ENCODE measurements around the gene REEP1.

REEP1 gene

GRCh38 chr2:86243950-86244733 lies 93.3 kb downstream of the REEP1 start:
- no peak for DNase-seq (ENCODE audit: insufficient read length, low spot score)
- no peak for TF ChIP-seq POLR2A (IDR thresholded peaks at IDR 0.05; ENCODE audit: low read depth, low read length)
- FAIRE-seq = no peak

GRCh38 chr2:86243272-86243671 lies 94.2 kb downstream of the REEP1 start:
- FAIRE-seq (no peak), DNase-seq (ENCODE audit: insufficient read length, low spot score) (no peak)
- no peak for TF ChIP-seq POLR2A (IDR thresholded peaks at IDR 0.05; ENCODE audit: low read depth, low read length)

GRCh38 chr2:86241611-86242010 lies 95.8 kb downstream of the REEP1 start:
- FAIRE-seq (no peak), DNase-seq (ENCODE audit: insufficient read length, low spot score) (no peak)
- TF ChIP-seq POLR2A (IDR thresholded peaks at IDR 0.05; ENCODE audit: low read depth, low read length) = no peak

GRCh38 chr2:86240251-86240650 lies 97.2 kb downstream of the REEP1 start:
- FAIRE-seq (no peak), DNase-seq (ENCODE audit: insufficient read length, low spot score) (no peak)
- TF ChIP-seq POLR2A (IDR thresholded peaks at IDR 0.05; ENCODE audit: low read depth, low read length) = no peak

- no peak for DNase-seq (ENCODE audit: insufficient read length, low spot score)
- TF ChIP-seq POLR2A (IDR thresholded peaks at IDR 0.05; ENCODE audit: low read depth, low read length) = no peak
- FAIRE-seq = no peak
These were observed 97.7 kb downstream of the REEP1 start for GRCh38 chr2:86239745-86240144.

GRCh38 chr2:86239326-86239725 lies 98.1 kb downstream of the REEP1 start:
- FAIRE-seq (no peak), DNase-seq (ENCODE audit: insufficient read length, low spot score) (no peak)
- TF ChIP-seq POLR2A (IDR thresholded peaks at IDR 0.05; ENCODE audit: low read depth, low read length) = no peak

- no peak for TF ChIP-seq POLR2A (IDR thresholded peaks at IDR 0.05; ENCODE audit: low read depth, low read length)
- FAIRE-seq = no peak
- DNase-seq (ENCODE audit: insufficient read length, low spot score) = no peak
These were observed 99.1 kb downstream of the REEP1 start for GRCh38 chr2:86238354-86238753.

- TF ChIP-seq POLR2A (IDR thresholded peaks at IDR 0.05; ENCODE audit: low read depth, low read length) = no peak
- DNase-seq (ENCODE audit: insufficient read length, low spot score) (no peak), FAIRE-seq (no peak)
These were observed 100.3 kb downstream of the REEP1 start for GRCh38 chr2:86237172-86237571.

- TF ChIP-seq POLR2A (IDR thresholded peaks at IDR 0.05; ENCODE audit: low read depth, low read length) = no peak
- DNase-seq (ENCODE audit: insufficient read length, low spot score) (no peak), FAIRE-seq (no peak)
These were observed 102.0 kb downstream of the REEP1 start for GRCh38 chr2:86235196-86235980.

GRCh38 chr2:86234563-86235131 lies 102.8 kb downstream of the REEP1 start:
- no peak for DNase-seq (ENCODE audit: insufficient read length, low spot score)
- FAIRE-seq = no peak

GRCh38 chr2:86233436-86233835 lies 104.0 kb downstream of the REEP1 start:
- TF ChIP-seq POLR2A (IDR thresholded peaks at IDR 0.05; ENCODE audit: low read depth, low read length) = no peak
- DNase-seq (ENCODE audit: insufficient read length, low spot score) (no peak), FAIRE-seq (no peak)

More at GRCh38 chr2:86234563-86235131, 102.8 kb downstream of the REEP1 start:
- no peak for TF ChIP-seq POLR2A (IDR thresholded peaks at IDR 0.05; ENCODE audit: low read depth, low read length)

- no peak for TF ChIP-seq POLR2A (IDR thresholded peaks at IDR 0.05; ENCODE audit: low read depth, low read length)
- no peak for FAIRE-seq
- DNase-seq (ENCODE audit: insufficient read length, low spot score) = no peak
These were observed 104.5 kb downstream of the REEP1 start for GRCh38 chr2:86232910-86233309.

GRCh38 chr2:86232373-86232784 lies 105.0 kb downstream of the REEP1 start:
- TF ChIP-seq POLR2A (IDR thresholded peaks at IDR 0.05; ENCODE audit: low read depth, low read length) = no peak
- FAIRE-seq (no peak), DNase-seq (ENCODE audit: insufficient read length, low spot score) (no peak)

- no peak for TF ChIP-seq POLR2A (IDR thresholded peaks at IDR 0.05; ENCODE audit: low read depth, low read length)
- FAIRE-seq = no peak
- no peak for DNase-seq (ENCODE audit: insufficient read length, low spot score)
These were observed 105.6 kb downstream of the REEP1 start for GRCh38 chr2:86231680-86232372.

Data from H54 (cell line).